A549 (cell line): ENCODE results near the gene CMTM3.

Experiments
- CTCF ChIP-seq: fragments of >200 bp; sonication (Bioruptor Twin); formaldehyde crosslinking; IDR thresholded peaks from 3 replicates; pipeline ENCODE4 v1.5.1; 2016
- JUNB ChIP-seq: fragments of >200 bp; sonication (Bioruptor Twin); formaldehyde crosslinking; IDR thresholded peaks from 2 replicates; pipeline ENCODE4 v1.6.1; 2016

- TF ChIP-seq JUNB (no peak), CTCF (no peak)
Measured at GRCh38 chr16:66612422-66612821, 7.9 kb downstream of the CMTM3 start.
